Colonic mucosa (tissue), 4 donors: Measurements from ENCODE around the gene IFIT1. TPM values are rescaled to one million over a fixed set of nuclear protein-coding genes. Genes with fewer than 3 reads are reported as not detected.

Experiments
- DNase-seq: peaks from one replicate; pipeline ENCODE4 v3.0.0-alpha.2; 2020
- H3K27ac ChIP-seq: fragments of 200-600 bp; one replicate; pipeline ENCODE4 v1.8.0; 2021
- H3K27me3 ChIP-seq: fragments of 200-600 bp; one replicate; pipeline ENCODE4 v1.8.0; 2021
- H3K36me3 ChIP-seq: fragments of 200-600 bp; one replicate; pipeline ENCODE4 v1.8.0; 2021
- H3K4me1 ChIP-seq: fragments of 200-600 bp; one replicate; pipeline ENCODE4 v1.8.0; 2021; ENCODE audit warnings: mild to moderate bottlenecking
- H3K4me3 ChIP-seq: fragments of 200-600 bp; one replicate; pipeline ENCODE4 v1.8.0; 2021
- H3K9ac ChIP-seq, 2 donors: one replicate each; pipeline ENCODE4 v1.7.0; 2013; ENCODE audit warnings: control low read depth in 2 of 2, low read depth in 2 of 2, low read length in 2 of 2
- H3K9me3 ChIP-seq: fragments of 200-600 bp; one replicate; pipeline ENCODE4 v1.8.0; 2021
- intact Hi-C: fragments of 100-400 bp; cut with DNase I; formaldehyde crosslinking; loops from one replicate; pipeline ENCODE4 v1.14.1; 2022
- total RNA-seq, 2 donors: library from RNA; stranded (reverse); fragmentation: NEBNext Ultra II Directional in 1 of 2; extraction: Animal tissue kit (Norgen Biotek cat#: 25700) in 1 of 2; gene quantifications; one replicate each; pipeline ENCODE4 v1.2.1, GENCODE V29; 2021
- TF ChIP-seq, protein P1 (sequence below): fragments of 200-600 bp; IDR thresholded peaks from one replicate; pipeline ENCODE4 v1.8.0; 2022; ENCODE audit warnings: antibody characterized with exemption, mild to moderate bottlenecking
- donor health status: healthy.
- donor health status: DM: no; HTN: no; CAD: no.
- donor health status: DM: no; HTN: no; CAD: no.

IFIT1 gene
- 1 to 10 TPM; 1.9 to 5.4 TPM for total RNA-seq

DNA sequence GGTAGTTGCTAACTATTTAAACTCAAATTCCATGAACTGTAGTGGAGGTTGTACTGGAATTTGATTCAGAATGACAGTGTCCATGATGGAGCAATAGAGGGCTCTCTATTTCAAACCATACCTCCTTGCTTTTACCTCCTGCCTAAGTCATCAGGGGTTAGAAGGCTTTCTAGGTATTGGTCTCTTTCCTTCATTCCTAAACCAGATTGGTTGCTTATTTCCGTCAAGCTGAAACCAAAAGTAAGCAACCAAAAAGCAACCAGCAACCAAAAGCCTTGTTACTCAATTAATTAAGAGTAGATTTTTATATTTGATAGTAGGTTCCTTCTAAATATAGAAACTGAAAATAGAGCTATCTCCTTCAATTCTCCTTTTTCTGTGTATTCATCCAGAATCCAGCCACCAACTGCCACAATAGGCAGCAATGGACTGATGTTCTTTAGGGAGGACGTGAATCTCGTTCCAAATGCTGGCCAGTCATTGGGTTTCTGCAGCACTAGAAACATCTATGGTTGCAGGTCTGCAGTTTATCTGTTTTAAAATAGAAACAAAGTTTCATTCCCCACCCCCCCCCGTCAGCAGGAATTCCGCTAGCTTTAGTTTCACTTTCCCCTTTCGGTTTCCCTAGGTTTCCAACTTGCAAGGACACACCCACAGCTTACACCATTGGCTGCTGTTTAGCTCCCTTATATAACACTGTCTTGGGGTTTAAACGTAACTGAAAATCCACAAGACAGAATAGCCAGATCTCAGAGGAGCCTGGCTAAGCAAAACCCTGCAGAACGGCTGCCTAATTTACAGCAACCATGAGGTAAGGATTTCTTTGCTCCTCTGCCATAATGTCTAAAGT, at the start of gene IFIT1:
Gene IFIT1 (plus strand): TSS at position 717 of the 850 bp plus-strand sequence. CDS start 90 bp downstream, at position 807.
- no peaks in the 10 kb centered on the region for H3K9me3 ChIP-seq
- no peaks in the 10 kb centered on the region for H3K27me3 ChIP-seq
- peak; percentile 73 for DNase-seq
- H3K36me3 ChIP-seq = no peaks in the 10 kb centered on the region
- H3K4me1 ChIP-seq = no peaks in the 10 kb centered on the region
- H3K4me3 ChIP-seq = peak within 1 kb of the TSS; percentile 24
- peak within 1 kb of the TSS; percentile 64 for H3K27ac ChIP-seq
- TF ChIP-seq, protein P1, sequence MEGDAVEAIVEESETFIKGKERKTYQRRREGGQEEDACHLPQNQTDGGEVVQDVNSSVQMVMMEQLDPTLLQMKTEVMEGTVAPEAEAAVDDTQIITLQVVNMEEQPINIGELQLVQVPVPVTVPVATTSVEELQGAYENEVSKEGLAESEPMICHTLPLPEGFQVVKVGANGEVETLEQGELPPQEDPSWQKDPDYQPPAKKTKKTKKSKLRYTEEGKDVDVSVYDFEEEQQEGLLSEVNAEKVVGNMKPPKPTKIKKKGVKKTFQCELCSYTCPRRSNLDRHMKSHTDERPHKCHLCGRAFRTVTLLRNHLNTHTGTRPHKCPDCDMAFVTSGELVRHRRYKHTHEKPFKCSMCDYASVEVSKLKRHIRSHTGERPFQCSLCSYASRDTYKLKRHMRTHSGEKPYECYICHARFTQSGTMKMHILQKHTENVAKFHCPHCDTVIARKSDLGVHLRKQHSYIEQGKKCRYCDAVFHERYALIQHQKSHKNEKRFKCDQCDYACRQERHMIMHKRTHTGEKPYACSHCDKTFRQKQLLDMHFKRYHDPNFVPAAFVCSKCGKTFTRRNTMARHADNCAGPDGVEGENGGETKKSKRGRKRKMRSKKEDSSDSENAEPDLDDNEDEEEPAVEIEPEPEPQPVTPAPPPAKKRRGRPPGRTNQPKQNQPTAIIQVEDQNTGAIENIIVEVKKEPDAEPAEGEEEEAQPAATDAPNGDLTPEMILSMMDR = no peak
- intact Hi-C loops = no loop called here
- peak within 1 kb of the TSS in 1 of 2 donors; percentile 73 for H3K9ac ChIP-seq

GRCh38 chr10:89343089-89343767, 49.2 kb upstream of the IFIT1 start:
- Histone ChIP-seq H3K9me3 (no peaks in the 10 kb centered on the region), H3K36me3 (no peaks in the 10 kb centered on the region), H3K27ac (no peak overlapping the region), H3K4me3 (no peak overlapping the region), H3K27me3 (no peaks in the 10 kb centered on the region), H3K4me1 (peaks cover 5% of the 10 kb centered on the region), H3K9ac (no peak overlapping the region)
- TF ChIP-seq, protein P1 = no peak
- intact Hi-C loops = no loop called here
- no peak for DNase-seq

DNA sequence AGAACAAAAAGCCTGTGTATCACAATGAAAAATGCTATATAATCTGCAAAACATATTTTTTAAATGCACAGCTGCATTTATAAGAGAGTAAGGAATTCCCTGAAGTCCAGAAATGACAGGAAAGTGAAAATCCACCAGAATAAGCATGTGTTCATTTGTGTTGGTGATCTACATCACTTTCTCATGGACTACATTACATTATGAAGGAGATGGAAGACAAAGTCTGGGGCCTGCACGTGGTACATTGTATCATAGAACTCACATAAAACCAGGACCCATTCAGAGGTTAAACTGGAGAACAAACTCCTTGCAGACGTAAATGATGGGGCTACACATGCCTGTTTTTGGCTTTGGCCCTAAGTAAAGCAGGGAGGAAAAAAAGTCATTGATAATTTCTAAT, 48.3 kb upstream of the IFIT1 start:
- Histone ChIP-seq H3K27ac (no peak overlapping the region), H3K4me3 (no peak overlapping the region), H3K9ac (no peak overlapping the region), H3K36me3 (no peaks in the 10 kb centered on the region), H3K4me1 (peaks cover 5% of the 10 kb centered on the region), H3K27me3 (no peaks in the 10 kb centered on the region), H3K9me3 (no peaks in the 10 kb centered on the region)
- intact Hi-C loops = no loop called here
- DNase-seq = no peak
- TF ChIP-seq, protein P1 = no peak

DNA sequence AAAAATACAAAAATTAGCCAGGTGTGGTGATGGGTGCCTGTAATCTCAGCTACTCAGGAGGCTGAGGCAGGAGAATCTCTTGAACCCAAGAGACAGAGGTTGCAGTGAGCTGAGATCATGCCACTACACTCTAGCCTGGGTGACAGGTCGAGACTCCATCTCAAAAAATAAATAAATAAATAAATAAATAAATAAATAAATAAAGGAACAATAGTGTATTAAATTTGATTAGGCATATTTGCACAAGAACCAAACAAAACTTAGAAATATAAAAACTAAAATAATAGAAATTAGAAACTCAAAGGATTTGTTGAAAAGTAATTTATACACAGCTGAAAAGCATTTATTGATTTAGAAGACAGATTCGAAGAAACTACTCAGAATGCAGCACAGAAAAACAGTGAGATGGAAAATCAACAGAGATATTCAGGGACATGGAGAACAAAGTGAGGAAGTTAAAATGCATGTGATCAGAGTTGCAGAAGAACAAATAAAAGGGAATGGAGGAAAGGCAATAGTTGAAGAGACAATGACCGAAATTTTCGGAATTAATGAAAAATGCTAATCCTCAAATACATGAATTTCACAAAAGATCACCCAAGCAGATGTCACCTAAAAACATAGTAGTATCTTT, 46.9 kb upstream of the IFIT1 start:
- H3K4me1 ChIP-seq = peaks cover 11% of the 10 kb centered on the region
- H3K36me3 ChIP-seq = no peaks in the 10 kb centered on the region
- intact Hi-C loops = no loop called here
- H3K4me3 ChIP-seq = no peak overlapping the region
- H3K27me3 ChIP-seq = no peaks in the 10 kb centered on the region
- no peak overlapping the region for H3K9ac ChIP-seq
- no peaks in the 10 kb centered on the region for H3K9me3 ChIP-seq
- no peak overlapping the region for H3K27ac ChIP-seq
- DNase-seq = no peak
- TF ChIP-seq, protein P1 = no peak

DNA sequence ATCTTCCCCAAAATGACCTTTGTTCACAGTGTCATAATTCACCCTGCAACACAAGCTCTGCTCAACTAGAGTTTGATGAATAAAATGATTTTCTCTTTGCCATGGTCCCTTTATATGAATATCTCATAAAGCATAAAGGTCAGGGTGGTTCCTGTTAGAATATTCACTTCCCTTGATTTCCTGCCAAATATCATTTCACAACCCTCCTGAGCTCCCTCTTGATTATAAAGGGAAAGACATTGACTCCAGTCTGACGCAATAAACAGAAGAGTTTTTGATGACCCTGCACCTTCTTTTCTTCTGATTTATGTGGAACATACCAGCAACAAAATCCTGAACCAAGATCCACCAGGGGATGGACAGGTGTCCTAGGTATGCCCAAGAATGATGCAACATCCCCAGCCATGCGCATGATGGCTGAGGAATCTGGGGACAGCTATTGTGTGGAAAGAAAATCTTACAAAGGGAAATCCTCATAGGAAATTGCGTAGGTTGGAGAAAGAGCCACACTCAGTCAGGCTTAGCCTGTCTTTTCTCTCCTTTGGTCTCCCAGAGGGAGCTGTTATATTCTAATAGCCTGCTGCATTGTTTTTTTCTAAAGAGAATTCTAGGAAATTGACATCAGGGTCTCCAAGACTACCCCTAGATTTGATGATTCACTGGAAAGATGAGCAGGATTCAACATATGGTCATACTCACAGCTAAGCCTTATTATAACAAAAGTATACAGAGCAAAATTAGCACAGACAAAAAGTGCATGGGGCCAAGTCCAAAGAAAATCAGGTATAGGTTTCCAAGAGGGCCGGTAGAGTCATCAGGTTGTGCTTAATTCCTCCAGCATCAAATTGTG, 45.8 kb upstream of the IFIT1 start:
- DNase-seq = no peak
- Histone ChIP-seq H3K27ac (no peak overlapping the region), H3K9me3 (no peaks in the 10 kb centered on the region), H3K9ac (no peak overlapping the region), H3K36me3 (no peaks in the 10 kb centered on the region), H3K27me3 (no peaks in the 10 kb centered on the region), H3K4me1 (peaks cover 14% of the 10 kb centered on the region), H3K4me3 (no peak overlapping the region)
- TF ChIP-seq, protein P1 = no peak
- intact Hi-C loops = no loop called here
